ENCODE results near the gene UBE2G2.
A peak's percentile ranks its signal among the peaks of the same experiment; 100 is the strongest.

The UBE2G2 gene

DNA sequence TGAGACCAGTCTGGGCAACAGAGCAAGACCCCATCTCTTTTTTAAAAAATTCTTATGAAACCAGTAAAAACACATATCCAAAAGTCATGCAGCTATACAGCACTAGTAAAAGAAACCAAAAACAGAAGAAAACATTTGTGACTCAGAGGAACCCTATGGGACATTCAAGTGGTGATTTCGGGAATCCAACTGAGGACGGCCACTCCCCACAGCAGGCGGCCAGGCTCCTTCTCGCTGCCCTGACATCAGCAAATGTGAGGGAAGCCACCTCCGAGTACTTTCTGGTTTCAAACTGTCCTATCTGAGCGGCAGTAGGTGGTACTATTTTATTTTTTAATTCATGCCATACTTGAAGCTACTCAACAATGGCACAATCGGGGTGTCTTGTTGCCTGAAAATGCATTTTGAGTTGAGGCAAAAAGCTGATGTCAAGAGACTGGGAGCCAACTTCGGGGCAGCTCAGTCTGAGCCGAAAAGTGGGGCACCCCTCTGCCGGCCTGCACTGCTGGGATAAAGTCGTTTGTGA lies 12.9 kb upstream of the UBE2G2 start:
- DNase-seq = no peak

DNA sequence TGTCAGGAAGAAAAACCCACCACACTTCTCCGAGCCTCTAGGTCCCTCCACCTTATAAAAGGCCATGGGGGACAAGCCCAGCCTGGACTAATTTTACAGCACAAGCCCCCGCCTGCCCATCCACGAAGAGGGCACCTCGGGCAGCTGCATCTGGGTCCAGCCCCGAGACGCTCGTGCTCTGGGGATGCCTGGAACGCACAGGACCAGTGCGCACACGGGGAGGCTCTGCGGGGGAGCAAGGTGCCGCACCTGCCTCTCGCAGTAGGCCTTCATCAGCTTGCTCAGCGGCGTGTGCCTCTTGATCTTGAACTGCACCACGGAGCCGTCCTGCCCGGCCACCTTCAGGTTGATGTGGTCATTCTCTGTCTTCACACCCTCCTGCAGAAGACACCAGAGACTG lies 12.1 kb upstream of the UBE2G2 start:
- no peak for DNase-seq

GRCh38 chr21:44813149-44813548 lies 11.5 kb upstream of the UBE2G2 start:
- no peak for DNase-seq

DNA sequence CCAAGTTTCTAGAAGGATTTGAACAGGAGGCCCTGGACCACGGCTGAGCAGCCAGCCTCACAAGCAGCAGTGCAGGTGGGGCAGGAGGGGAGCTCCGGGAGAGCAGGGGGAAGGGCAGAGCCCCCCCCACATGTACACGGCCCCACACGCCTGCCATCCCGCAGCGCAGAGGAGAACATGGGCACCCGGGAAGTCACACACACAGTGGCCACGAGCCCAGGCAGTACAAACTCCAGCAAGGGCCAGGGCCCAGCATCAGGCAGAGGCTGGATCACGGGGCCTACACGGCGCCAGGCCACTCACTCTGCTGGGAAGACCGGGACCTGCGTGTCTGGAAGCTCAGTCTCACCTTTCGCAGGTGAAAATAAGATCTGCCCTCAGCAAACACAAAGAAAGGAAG lies 11.0 kb upstream of the UBE2G2 start:
- no peak for DNase-seq

DNA sequence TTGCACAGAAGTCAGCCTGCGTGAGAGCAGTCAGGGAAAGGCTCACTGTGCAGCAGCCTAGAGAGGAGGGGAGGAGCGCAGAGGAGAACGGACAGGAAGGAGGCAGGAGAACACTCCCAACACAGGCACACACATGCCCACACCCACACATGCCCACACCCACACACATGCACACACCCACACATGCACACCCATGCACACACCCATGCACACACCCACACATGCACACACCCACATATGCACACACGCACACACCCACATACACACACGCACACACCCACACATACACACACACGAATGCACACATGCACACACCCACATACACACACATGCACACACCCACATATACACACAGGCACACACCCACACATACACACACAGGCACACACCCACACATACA lies 9.2 kb upstream of the UBE2G2 start:
- DNase-seq = no peak

DNA sequence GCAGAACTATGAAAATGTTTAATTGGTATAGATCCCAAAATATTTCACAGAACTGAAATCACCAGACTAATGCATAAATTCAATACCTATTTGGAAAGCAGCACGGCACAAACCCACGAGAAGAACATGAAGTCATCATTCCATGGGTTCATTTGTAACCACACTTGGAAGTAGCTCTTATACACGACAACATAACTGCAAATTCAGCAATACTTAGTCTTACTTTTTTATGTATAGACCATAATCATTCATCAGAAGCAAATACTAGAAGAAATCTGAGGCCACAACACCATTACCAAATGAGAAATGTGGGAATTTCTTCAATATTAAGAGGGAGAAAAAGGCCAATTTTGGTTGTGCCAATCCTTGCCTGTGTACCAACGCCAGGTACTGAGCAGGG lies 4.2 kb upstream of the UBE2G2 start:
- DNase-seq = no peak

DNA sequence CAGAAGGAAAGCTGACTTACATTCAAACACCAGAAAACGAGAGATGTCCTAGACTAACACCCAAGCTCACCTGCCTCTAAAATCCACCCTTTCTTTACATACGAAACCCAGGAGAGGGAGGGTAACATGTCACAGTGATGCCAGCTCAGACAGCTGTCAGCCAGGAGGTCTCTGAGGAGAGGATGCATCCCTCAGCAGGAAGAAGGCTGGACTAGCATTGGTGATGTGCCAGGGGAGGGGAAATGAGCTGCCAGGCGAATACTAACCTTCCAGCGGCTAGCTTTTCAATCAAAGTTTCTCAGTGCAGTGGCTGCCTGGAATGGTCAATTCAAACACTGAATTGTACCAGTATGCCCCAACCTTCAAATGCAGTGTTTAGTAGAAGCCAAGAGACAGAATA lies 3.6 kb upstream of the UBE2G2 start:
- DNase-seq = no peak

DNA sequence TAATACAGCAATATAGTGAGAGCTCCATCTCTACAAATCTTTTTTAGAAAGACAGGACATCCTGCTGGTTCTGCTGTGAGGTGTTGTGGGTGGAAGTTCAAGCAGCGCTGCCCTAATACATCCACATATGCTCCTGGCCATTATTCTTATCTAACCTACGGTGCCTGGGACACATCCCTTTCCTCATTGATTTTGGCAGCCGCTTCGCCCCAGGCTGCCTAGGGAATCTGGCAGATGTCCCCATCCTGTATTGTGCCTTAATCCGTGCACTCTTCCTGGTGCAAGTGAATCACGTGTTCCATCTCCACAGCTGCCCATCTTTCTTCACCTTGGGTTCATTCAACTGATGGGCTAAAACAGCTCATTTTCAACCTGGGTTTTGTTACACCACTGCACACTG lies 3.1 kb upstream of the UBE2G2 start:
- no peak for DNase-seq

- no peak for DNase-seq
Observed at GRCh38 chr21:44803651-44804050, 2.0 kb upstream of the UBE2G2 start.

DNA sequence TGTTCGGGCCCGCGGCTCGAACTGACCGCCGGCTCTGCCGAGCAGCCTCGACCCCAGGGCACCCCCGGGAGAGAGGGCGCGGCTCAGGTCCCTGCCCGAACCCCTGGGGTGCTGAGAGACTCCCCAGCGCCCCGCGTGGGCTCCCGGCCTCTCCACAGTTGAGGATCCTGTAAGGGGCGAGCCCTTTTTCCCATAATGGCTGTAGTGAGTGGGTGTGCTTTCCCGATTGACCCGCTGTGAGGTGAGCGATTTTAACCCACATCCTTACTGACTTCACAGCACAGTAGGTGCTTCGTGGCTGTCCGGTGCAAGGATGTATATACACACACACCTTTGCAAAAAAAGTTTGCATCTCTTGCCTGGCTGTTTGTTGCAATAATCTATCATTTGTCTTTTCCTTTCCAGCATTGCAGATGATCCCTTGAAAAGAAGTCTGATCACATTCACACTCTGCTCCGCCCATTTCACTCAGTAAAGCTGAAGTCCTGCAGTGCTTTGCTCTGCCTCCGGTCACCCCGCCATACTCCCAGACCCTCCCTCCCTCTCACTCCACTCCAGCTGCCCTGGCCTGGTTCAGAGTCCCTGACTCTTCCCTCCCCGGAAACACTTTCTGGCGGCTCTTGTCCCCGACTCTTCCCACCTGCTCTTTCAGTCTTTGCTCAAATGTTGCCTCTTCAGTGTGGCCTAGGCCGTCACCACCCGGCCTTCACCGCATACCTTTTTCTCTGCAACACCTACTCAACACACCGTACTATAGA lies 955 bp upstream of the UBE2G2 start:
- no peak for DNase-seq

DNA sequence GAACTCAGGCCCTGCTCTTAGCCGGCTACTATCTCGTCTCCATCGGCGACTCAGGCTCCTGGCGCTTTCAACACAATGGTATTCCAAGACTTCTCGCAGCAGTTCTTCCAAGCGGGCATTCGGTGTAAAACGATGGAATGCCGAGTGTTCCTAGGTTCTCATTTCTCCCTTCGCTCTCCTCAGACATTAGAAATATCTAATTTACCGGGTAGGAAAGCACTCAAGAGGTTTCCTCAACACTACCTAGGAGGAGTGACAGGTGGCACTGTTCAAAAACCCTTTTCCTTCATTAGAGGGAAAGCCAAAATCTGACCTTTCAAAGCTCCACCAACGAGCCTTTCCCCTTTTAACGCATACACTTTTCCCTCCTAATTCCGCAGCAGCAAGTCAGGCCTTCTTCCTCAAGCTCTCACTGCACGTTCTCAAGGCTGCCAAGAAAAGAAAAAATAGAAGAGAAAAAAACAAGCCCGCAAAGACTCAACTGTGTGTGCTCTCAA lies 601 bp downstream of the UBE2G2 start:
- no peak for DNase-seq

DNA sequence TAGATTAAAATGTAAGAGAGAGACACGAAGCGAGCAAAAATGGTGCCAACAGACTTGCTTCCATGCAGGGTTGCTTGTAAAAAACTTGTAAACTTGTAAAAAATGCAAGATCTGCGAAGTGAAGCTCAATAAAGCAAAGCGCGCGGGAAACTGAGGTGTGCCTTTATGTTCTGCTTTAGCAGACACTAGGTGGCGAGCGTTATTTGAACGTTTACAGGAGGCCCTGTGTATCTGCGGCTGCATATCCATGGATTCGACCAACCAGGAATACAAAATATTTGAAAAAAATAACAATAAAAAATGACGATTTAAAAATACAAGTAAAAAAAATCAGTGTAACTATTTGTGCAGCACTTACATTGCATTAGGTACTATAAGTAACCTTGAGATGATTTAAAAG lies 1.5 kb downstream of the UBE2G2 start:
- no peak for DNase-seq

DNA sequence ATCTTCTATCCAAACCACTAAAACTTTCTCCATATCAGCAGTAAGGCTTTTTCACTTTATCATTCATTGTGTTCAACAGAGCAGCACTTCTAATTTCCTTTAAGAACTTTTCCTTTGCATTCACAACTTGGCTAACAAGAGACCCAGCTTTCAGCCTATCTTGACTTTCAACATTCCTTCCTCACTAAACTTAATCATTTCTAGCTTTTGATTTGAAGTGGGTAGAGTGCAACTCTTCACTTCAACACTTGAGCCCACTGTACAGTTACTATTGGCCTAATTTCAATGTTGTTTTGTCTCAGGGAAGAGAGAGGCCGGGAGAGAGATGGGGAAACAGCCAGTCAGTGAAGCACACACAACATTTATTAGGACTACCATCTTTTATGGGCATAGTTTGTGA lies 2.0 kb downstream of the UBE2G2 start:
- DNase-seq = no peak

- DNase-seq = no peak
Observed at GRCh38 chr21:44797775-44798174, 3.8 kb downstream of the UBE2G2 start.

GRCh38 chr21:44795342-44795741 lies 6.3 kb downstream of the UBE2G2 start:
- DNase-seq = no peak

- no peak for DNase-seq
Observed at GRCh38 chr21:44793592-44794374, 7.8 kb downstream of the UBE2G2 start.

DNA sequence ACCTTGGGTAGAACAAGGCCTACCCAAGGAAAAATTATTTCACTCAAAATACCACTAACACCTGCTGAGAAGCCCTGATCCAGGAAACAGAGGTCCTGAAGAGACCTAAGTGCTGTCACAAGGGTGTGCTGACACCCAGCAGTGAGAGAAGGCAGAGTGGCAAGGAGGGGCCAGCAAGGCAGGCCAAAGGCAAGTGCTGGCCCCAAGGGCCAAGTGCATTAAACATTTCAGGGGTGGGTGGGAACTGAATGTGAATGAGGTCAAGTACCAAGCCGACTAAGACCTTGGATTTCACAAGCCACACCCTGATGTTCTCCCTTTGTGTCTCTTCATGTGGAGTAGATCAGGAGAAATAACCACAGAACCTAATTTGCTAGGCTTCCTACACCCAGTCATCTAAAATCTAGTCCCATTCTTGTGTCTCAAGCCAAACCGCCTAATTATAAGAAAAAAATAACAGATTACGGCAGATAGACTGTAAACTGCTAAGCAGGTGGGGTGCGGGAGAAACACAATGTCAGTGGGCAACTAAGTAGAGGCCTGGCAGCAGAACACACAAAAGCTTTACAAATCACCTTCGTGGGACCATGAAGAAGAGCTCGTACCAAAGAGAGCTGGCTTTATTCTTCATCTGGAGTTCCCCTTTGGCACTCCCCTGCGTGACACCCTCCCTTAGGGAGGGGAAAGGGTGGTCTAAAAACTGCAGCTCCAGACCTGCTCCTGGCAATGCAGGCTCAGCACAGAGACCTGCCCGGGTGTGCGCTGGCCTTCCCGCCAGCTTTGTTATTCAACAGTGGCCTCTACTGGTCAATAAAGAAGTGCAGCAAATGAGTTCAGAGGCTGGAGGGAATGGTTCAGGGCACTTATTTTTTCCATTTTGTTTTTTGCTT lies 8.7 kb downstream of the UBE2G2 start:
- DNase-seq = peak in 1 of 2 experiments; percentile 25

DNA sequence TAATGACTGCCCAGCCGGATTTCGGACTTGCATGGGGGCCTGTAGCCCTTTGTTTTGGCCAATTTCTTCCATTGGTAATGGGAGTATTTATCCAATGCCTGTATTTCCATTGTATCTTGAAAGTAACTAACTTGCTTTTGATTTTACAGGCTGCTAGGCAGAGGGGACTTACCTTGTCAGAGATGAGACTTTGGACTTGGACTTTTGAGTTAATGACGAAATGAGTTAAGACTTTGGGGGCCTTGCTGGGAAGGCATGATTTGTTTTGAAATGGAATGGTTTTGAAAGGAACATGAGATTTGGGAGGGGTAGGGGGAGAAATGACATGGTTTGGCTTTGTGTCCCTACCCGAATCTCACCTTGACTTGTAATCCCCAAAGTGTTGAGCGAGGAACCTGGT lies 9.6 kb downstream of the UBE2G2 start:
- no peak for DNase-seq

DNA sequence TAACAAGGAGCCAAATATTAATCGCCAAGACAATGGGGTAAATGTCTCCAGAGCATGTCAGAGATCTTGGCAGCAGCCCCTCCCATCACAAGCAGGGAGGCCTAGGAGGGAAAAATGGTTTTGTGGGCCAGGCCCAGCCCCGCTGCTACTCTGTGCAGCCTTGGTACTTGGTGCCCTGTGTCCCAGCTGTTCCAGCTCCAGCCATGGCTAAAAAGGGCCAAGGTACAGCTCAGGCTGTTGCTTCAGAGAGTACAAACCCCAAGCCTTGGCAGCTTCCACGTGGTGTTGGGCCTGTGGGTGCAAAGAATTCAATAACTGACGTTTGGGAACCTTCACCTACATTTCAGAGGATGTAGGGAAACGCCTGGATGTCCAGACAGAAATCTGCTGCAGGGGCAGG lies 10.4 kb downstream of the UBE2G2 start:
- DNase-seq = no peak

GRCh38 chr21:44790368-44790767 lies 11.3 kb downstream of the UBE2G2 start:
- no peak for DNase-seq

GRCh38 chr21:44789880-44790279 lies 11.7 kb downstream of the UBE2G2 start:
- no peak for DNase-seq

DNA sequence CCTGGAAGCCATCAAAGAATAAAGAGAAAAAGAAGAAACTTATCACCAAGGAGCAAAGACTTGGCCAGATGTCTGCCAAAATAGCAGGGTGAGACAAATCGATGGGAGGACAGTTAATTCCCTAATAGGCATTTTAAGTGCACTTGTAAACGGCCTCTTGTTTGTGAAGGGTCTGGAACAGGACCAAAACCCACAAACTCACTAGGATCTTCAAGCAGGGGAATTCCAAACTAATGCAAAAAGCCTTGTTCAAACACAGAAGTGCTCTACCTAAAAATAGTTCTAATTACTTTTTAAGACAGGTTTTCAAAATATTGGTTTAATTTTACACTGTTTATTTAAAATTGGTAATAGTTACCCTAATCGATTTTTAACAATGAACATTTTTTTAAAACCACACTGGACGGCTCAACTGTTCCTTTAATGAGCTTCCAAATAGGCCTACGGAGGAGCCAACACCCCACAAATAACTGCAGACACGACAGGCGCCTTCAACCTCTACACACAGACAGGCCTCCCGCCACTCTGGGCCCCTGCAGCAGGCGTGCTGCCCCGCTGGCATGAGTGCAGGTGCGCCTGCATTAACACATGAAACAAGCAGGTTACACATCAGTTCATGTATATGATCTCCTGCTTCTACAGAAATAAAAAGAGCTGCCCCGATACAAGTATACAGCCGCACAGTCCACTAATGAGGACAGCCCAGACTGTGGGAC lies 15.8 kb downstream of the UBE2G2 start:
- DNase-seq = no peak

All from NCI-H1930 (cell line).